BLaER1 (cell line): ENCODE results near the gene WNT8A.
"Not testable (repeated sequence)": the region's sequence is repeated elsewhere in the genome, so short reads cannot be mapped to it uniquely, and the experiment has no call there.

Experiments
- H3K27ac ChIP-seq: shearing (Covaris generic); formaldehyde crosslinking; 2 replicates; pipeline ENCODE4 v1.8.1; 2022
- H3K27me3 ChIP-seq: shearing (Covaris generic); formaldehyde crosslinking; 2 replicates; pipeline ENCODE4 v1.8.1; 2022
- H3K36me3 ChIP-seq: shearing (Covaris generic); formaldehyde crosslinking; 2 replicates; pipeline ENCODE4 v1.8.1; 2022
- H3K4me1 ChIP-seq: shearing (Covaris generic); formaldehyde crosslinking; 2 replicates; pipeline ENCODE4 v1.8.1; 2022
- H3K4me2 ChIP-seq: shearing (Covaris generic); formaldehyde crosslinking; 2 replicates; pipeline ENCODE4 v1.8.1; 2022
- H3K4me3 ChIP-seq: shearing (Covaris generic); formaldehyde crosslinking; 2 replicates; pipeline ENCODE4 v1.8.1; 2022
- H3K9ac ChIP-seq: shearing (Covaris generic); formaldehyde crosslinking; 2 replicates; pipeline ENCODE4 v1.8.1; 2022
- H3K9me3 ChIP-seq: shearing (Covaris generic); formaldehyde crosslinking; 2 replicates; pipeline ENCODE4 v1.8.1; 2022
- H4K20me1 ChIP-seq: shearing (Covaris generic); formaldehyde crosslinking; 2 replicates; pipeline ENCODE4 v1.8.1; 2022
- Cebpa-rat ChIP-seq: shearing (Covaris generic); IDR thresholded peaks from 2 replicates; pipeline ENCODE4 v1.8.1; 2022

The WNT8A gene

GRCh38 chr5:138054206-138054605 is 29.6 kb upstream of the WNT8A start:
- no peaks in the 10 kb centered on the region for H3K4me1 ChIP-seq
- no peaks in the 10 kb centered on the region for H3K9me3 ChIP-seq
- H3K36me3 ChIP-seq = no peaks in the 10 kb centered on the region
- no peak overlapping the region for H3K27ac ChIP-seq
- no peaks in the 10 kb centered on the region for H3K27me3 ChIP-seq
- H3K9ac ChIP-seq = no peak overlapping the region
- no peak for TF ChIP-seq Cebpa-rat
- H3K4me3 ChIP-seq = no peak overlapping the region
- no peaks in the 10 kb centered on the region for H4K20me1 ChIP-seq
- no peak overlapping the region for H3K4me2 ChIP-seq

GRCh38 chr5:138054847-138055558 is 28.8 kb upstream of the WNT8A start:
- no peak for TF ChIP-seq Cebpa-rat
- H3K4me3 ChIP-seq = no peak overlapping the region
- no peaks in the 10 kb centered on the region for H3K9me3 ChIP-seq
- H3K4me1 ChIP-seq = no peaks in the 10 kb centered on the region
- no peaks in the 10 kb centered on the region for H3K36me3 ChIP-seq
- no peaks in the 10 kb centered on the region for H4K20me1 ChIP-seq
- H3K9ac ChIP-seq = no peak overlapping the region
- no peak overlapping the region for H3K4me2 ChIP-seq
- H3K27me3 ChIP-seq = no peaks in the 10 kb centered on the region
- no peak overlapping the region for H3K27ac ChIP-seq

- H3K4me1 ChIP-seq = no peaks in the 10 kb centered on the region
- no peaks in the 10 kb centered on the region for H3K27me3 ChIP-seq
- H3K9ac ChIP-seq = no peak overlapping the region
- H3K27ac ChIP-seq = no peak overlapping the region
- no peak overlapping the region for H3K4me3 ChIP-seq
- no peaks in the 10 kb centered on the region for H3K36me3 ChIP-seq
- no peaks in the 10 kb centered on the region for H4K20me1 ChIP-seq
- TF ChIP-seq Cebpa-rat = no peak
- H3K4me2 ChIP-seq = no peak overlapping the region
- no peaks in the 10 kb centered on the region for H3K9me3 ChIP-seq
Measured at GRCh38 chr5:138064526-138064925, 19.3 kb upstream of the WNT8A start.

- Histone ChIP-seq H3K9ac (no peak overlapping the region), H3K27ac (no peak overlapping the region), H3K9me3 (no peaks in the 10 kb centered on the region), H3K4me3 (no peak overlapping the region), H3K4me2 (no peak overlapping the region), H3K27me3 (no peaks in the 10 kb centered on the region), H4K20me1 (no peaks in the 10 kb centered on the region), H3K36me3 (no peaks in the 10 kb centered on the region), H3K4me1 (no peaks in the 10 kb centered on the region)
- no peak for TF ChIP-seq Cebpa-rat
Measured at GRCh38 chr5:138065102-138065501, 18.7 kb upstream of the WNT8A start.

- Histone ChIP-seq H3K4me2 (no peak overlapping the region), H3K4me1 (no peaks in the 10 kb centered on the region), H3K36me3 (no peaks in the 10 kb centered on the region), H3K9ac (no peak overlapping the region), H4K20me1 (no peaks in the 10 kb centered on the region), H3K27me3 (no peaks in the 10 kb centered on the region), H3K27ac (no peak overlapping the region), H3K9me3 (no peaks in the 10 kb centered on the region), H3K4me3 (no peak overlapping the region)
- TF ChIP-seq Cebpa-rat = no peak
Measured at GRCh38 chr5:138067945-138068344, 15.9 kb upstream of the WNT8A start.

- no peak overlapping the region for H3K27ac ChIP-seq
- H3K9ac ChIP-seq = no peak overlapping the region
- TF ChIP-seq Cebpa-rat = no peak
- H3K36me3 ChIP-seq = no peaks in the 10 kb centered on the region
- H3K9me3 ChIP-seq = no peaks in the 10 kb centered on the region
- H3K4me1 ChIP-seq = no peaks in the 10 kb centered on the region
- no peak overlapping the region for H3K4me2 ChIP-seq
- no peak overlapping the region for H3K4me3 ChIP-seq
- H3K27me3 ChIP-seq = no peaks in the 10 kb centered on the region
- H4K20me1 ChIP-seq = no peaks in the 10 kb centered on the region
Measured at GRCh38 chr5:138068742-138069600, 14.9 kb upstream of the WNT8A start.

GRCh38 chr5:138070026-138070425 is 13.8 kb upstream of the WNT8A start:
- H3K9ac ChIP-seq, H3K4me1 ChIP-seq, H3K27ac ChIP-seq, H3K4me3 ChIP-seq, H3K27me3 ChIP-seq, H3K4me2 ChIP-seq, H3K9me3 ChIP-seq, H4K20me1 ChIP-seq, H3K36me3 ChIP-seq: not testable (repeated sequence)

- H3K4me3 ChIP-seq = no peak overlapping the region
Measured at GRCh38 chr5:138077064-138077696, 6.7 kb upstream of the WNT8A start.

GRCh38 chr5:138078006-138078643 is 5.7 kb upstream of the WNT8A start:
- no peak overlapping the region for H3K4me3 ChIP-seq

More at GRCh38 chr5:138077064-138077696, 6.7 kb upstream of the WNT8A start:
- no peaks in the 10 kb centered on the region for H3K27me3 ChIP-seq
- TF ChIP-seq Cebpa-rat = no peak
- no peaks in the 10 kb centered on the region for H4K20me1 ChIP-seq
- no peak overlapping the region for H3K9ac ChIP-seq
- no peak overlapping the region for H3K4me2 ChIP-seq
- no peaks in the 10 kb centered on the region for H3K9me3 ChIP-seq
- peaks cover 8% of the 10 kb centered on the region for H3K4me1 ChIP-seq
- no peaks in the 10 kb centered on the region for H3K36me3 ChIP-seq
- no peak overlapping the region for H3K27ac ChIP-seq

More at GRCh38 chr5:138078006-138078643, 5.7 kb upstream of the WNT8A start:
- no peak overlapping the region for H3K9ac ChIP-seq
- no peaks in the 10 kb centered on the region for H3K27me3 ChIP-seq
- H3K36me3 ChIP-seq = no peaks in the 10 kb centered on the region
- no peaks in the 10 kb centered on the region for H4K20me1 ChIP-seq
- TF ChIP-seq Cebpa-rat = no peak
- no peak overlapping the region for H3K4me2 ChIP-seq
- peaks cover 8% of the 10 kb centered on the region for H3K4me1 ChIP-seq
- no peak overlapping the region for H3K27ac ChIP-seq
- H3K9me3 ChIP-seq = no peaks in the 10 kb centered on the region
